Measurements from ENCODE around the gene OR7A5. TPM values are rescaled to one million over a fixed set of nuclear protein-coding genes. Genes with fewer than 3 reads are reported as not detected.

Gene OR7A5
- total RNA-seq = not detected
- long read RNA-seq = 0 reads

GRCh38 chr19:14835011-14835410 is at the start of gene OR7A5, which contains the start of gene OR7C1:
Gene OR7A5 (minus strand): TSS chr19:14835185. CDS start chr19:14828241, 6,944 bp downstream.
Gene OR7C1 (minus strand): TSS chr19:14835185. CDS start chr19:14800136, 35,049 bp downstream.
- no peak within 1 kb of the TSS for H3K27ac ChIP-seq
- ATAC-seq = no peak
- H3K27me3 ChIP-seq (ENCODE audit: low read depth) = no peaks in the 10 kb centered on the region
- intact Hi-C loops (cut with DNase I) = no loop called here
- H3K4me1 ChIP-seq = no peaks in the 10 kb centered on the region
- no peak for TF ChIP-seq CTCF (IDR thresholded peaks at IDR 0.05)
- H3K4me3 ChIP-seq = no peak within 1 kb of the TSS
- H3K36me3 ChIP-seq = no peaks in the 10 kb centered on the region
- H3K9me3 ChIP-seq = no peaks in the 10 kb centered on the region
- DNase-seq = no peak

DNA sequence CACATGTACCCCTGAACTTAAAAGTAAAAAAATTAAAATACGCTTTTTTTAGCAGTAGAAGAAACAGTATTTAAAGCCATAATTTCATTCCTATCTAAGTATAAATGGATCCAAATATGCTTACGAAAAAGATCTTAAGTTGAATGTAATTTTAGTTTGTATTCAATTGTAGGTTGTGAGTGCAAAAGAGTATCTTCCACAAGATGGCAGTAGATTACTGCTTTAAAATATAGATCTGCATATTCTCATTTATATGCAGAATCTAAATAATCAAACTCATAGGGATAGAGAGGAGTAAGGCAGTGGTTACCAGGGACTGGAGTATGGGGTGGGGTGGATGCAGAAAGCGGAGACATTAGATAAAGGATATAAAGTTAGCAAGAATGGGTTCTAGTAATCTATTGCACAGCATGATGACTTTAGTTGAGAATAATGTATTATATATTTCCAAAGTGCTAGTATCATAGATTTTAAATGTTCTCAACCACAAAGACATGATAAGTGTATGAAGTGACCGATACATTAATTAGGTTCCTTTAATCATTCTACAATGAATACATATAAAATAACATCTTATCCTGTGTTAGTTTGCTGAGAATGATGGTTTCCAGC is 36.7 kb upstream of the OR7A5 start:
- DNase-seq (no peak), ATAC-seq (no peak)
- peak; percentile 39 for TF ChIP-seq CTCF (IDR thresholded peaks at IDR 0.05)

DNA sequence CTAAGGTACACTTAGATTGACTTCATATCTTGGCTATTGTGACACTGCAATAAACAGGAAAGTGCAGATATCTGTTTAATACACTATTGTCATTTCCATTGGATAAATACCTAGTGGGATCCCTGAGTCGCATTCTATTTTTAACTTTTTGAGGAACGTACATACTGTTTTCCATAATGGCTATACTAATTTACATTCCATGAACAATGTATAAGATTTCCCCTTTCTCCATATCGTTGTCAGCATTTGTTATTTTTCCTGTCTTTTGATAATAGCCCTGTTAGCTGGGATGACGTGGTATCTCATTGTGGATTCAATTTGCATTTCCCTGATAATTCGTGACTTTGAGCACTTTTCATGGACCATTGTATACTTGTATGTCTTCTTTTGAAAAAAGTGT is 33.5 kb upstream of the OR7A5 start:
- Histone ChIP-seq H3K27ac (no peak overlapping the region), H3K9me3 (no peaks in the 10 kb centered on the region), H3K4me1 (no peaks in the 10 kb centered on the region), H3K36me3 (no peaks in the 10 kb centered on the region), H3K27me3 (ENCODE audit: low read depth) (no peaks in the 10 kb centered on the region), H3K4me3 (no peak overlapping the region)
- DNase-seq (no peak), ATAC-seq (no peak)
- no peak for TF ChIP-seq CTCF (IDR thresholded peaks at IDR 0.05)
- intact Hi-C loops (cut with DNase I) = no loop called here

More for the DNA sequence above, 36.7 kb upstream of the OR7A5 start:
- Histone ChIP-seq H3K4me3 (no peak overlapping the region), H3K36me3 (no peaks in the 10 kb centered on the region), H3K27me3 (ENCODE audit: low read depth) (no peaks in the 10 kb centered on the region), H3K4me1 (no peaks in the 10 kb centered on the region), H3K27ac (no peak overlapping the region), H3K9me3 (no peaks in the 10 kb centered on the region)
- intact Hi-C loops (cut with DNase I) = no loop called here

GRCh38 chr19:14848822-14849221 is 13.8 kb upstream of the OR7A5 start, which contains the start of gene OR7A10:
Gene OR7A10 (minus strand): TSS chr19:14848922. CDS start chr19:14841877, 7,045 bp downstream.
- Histone ChIP-seq H3K36me3 (no peaks in the 10 kb centered on the region), H3K27ac (no peak within 1 kb of the TSS), H3K27me3 (ENCODE audit: low read depth) (peaks cover 18% of the 10 kb centered on the region), H3K4me1 (no peaks in the 10 kb centered on the region), H3K9me3 (no peaks in the 10 kb centered on the region), H3K4me3 (no peak within 1 kb of the TSS)
- TF ChIP-seq CTCF (IDR thresholded peaks at IDR 0.05) = no peak
- ATAC-seq = no peak
- DNase-seq = no peak
- intact Hi-C loops (cut with DNase I) = no loop called here

GRCh38 chr19:14843578-14843977 is 8.6 kb upstream of the OR7A5 start:
- no peak for TF ChIP-seq CTCF (IDR thresholded peaks at IDR 0.05)
- Histone ChIP-seq H3K4me1 (no peaks in the 10 kb centered on the region), H3K27ac (no peak overlapping the region), H3K27me3 (ENCODE audit: low read depth) (peaks cover 7% of the 10 kb centered on the region), H3K9me3 (no peaks in the 10 kb centered on the region), H3K4me3 (no peak overlapping the region), H3K36me3 (no peaks in the 10 kb centered on the region)
- intact Hi-C loops (cut with DNase I) = no loop called here
- ATAC-seq = no peak
- no peak for DNase-seq

Data from lower lobe of right lung (tissue), 2 donors.